HepG2 (cell line): ENCODE measurements around the gene TBC1D2B. TPM values are rescaled to one million over a fixed set of nuclear protein-coding genes. Genes with fewer than 3 reads are reported as not detected.

Experiments used
- ATAC-seq: fragments of 200-7000 bp; cut with Tn5 transposase; 3 replicates; pipeline ENCODE4 v1.9.1; 2020; ENCODE audit warnings: mild to moderate bottlenecking, moderate library complexity
- BruUV-seq: library from RNA; stranded (reverse); fragments of 400-500 nt; replicated peaks from 2 replicates; lab custom pipeline; 2021; lab: Mats Ljungman, UMichigan
- CTCF ChIA-PET: fragments of 300-600 bp; formaldehyde crosslinking; extraction: SDS; loops from one replicate; lab custom pipeline; 2021; ENCODE audit warnings: low total read pairs, inconsistent platforms, low intra/inter-chr PET ratio; lab: Yijun Ruan, JAX
- POLR2A ChIA-PET: fragments of 350-600 bp; sonication (Branson Sonifier 250); formaldehyde crosslinking; loops from one replicate; lab custom pipeline; 2020; ENCODE audit warnings: antibody characterized with exemption, inconsistent platforms; lab: Yijun Ruan, JAX
- DNase-seq: peaks from one replicate; pipeline ENCODE4 v3.0.0-alpha.2; 2015; ENCODE audit warnings: low spot score
- FAIRE-seq: peaks from 3 replicates; lab custom pipeline; 2011; peaks lifted over from hg19 to GRCh38; lab: Jason Lieb, UNC
- H2AFZ ChIP-seq: one replicate; pipeline ENCODE4 v1.6.1; 2011; ENCODE audit warnings: low read length, inconsistent platforms
- H3K27ac ChIP-seq: fragments of 300-600 bp; 3 replicates; pipeline ENCODE4 v1.8.0; 2011; ENCODE audit warnings: mixed run types, mild to moderate bottlenecking, mixed read lengths, low read length, inconsistent platforms; ENCODE audit not compliant: insufficient read depth; ENCODE audit errors: extremely low read length
- H3K27me3 ChIP-seq, 2 experiments: fragments of 200-600 bp in 1 of 2; 2 replicates in 1 of 2; 3 replicates in 1 of 2; pipeline versions ENCODE4 v1.6.0 to v1.8.0; 2011; ENCODE audit warnings: low read length in 2 of 2, mild to moderate bottlenecking in 2 of 2, moderate library complexity in 2 of 2, inconsistent platforms in 1 of 2; ENCODE audit not compliant: insufficient read depth in 2 of 2, control insufficient read depth in 1 of 2
- H3K36me3 ChIP-seq, 2 experiments: fragments of 200-600 bp in 1 of 2; replicated peaks in 1 of 2; 2 replicates in 1 of 2; 3 replicates in 1 of 2; pipeline versions ENCODE4 v1.5.1 to v1.8.0; 2011; ENCODE audit warnings: low read length in 2 of 2, inconsistent platforms in 1 of 2; ENCODE audit not compliant: insufficient read depth in 2 of 2, control insufficient read depth in 1 of 2
- H3K4me1 ChIP-seq: 2 replicates; pipeline ENCODE4 v1.5.1; 2012; ENCODE audit warnings: low read length, inconsistent platforms; ENCODE audit not compliant: insufficient read depth
- H3K4me2 ChIP-seq: 2 replicates; pipeline ENCODE4 v1.6.0; 2011; ENCODE audit warnings: low read depth, low read length, inconsistent platforms
- H3K4me3 ChIP-seq, 3 experiments: fragments of 200-600 bp in 1 of 3; sonication (generic), shearing (Covaris generic) in 1 of 3; replicated peaks in 1 of 3; 2 replicates each; pipeline ENCODE4 v1.5.1; 2011 to 2016; ENCODE audit warnings: low read length in 3 of 3, inconsistent platforms in 2 of 3, low read depth in 2 of 3, mild to moderate bottlenecking in 2 of 3, control low read depth in 1 of 3, mixed read lengths in 1 of 3; ENCODE audit not compliant: insufficient read depth in 1 of 3
- H3K79me2 ChIP-seq: one replicate; pipeline ENCODE4 v1.6.1; 2011; ENCODE audit warnings: low read length, inconsistent platforms; ENCODE audit not compliant: insufficient read depth
- H3K9ac ChIP-seq: 2 replicates; pipeline ENCODE4 v1.6.0; 2011; ENCODE audit warnings: mild to moderate bottlenecking, low read depth, low read length, inconsistent platforms; ENCODE audit not compliant: insufficient read depth
- H3K9me3 ChIP-seq: 2 replicates; pipeline ENCODE4 v1.5.1; 2012; ENCODE audit warnings: mild to moderate bottlenecking, low read length
- H4K20me1 ChIP-seq: 2 replicates; pipeline ENCODE4 v1.6.0; 2011; ENCODE audit warnings: inconsistent platforms, mild to moderate bottlenecking, low read length, moderate library complexity; ENCODE audit not compliant: insufficient read depth
- GZF1 ChIP-seq: sonication (generic); formaldehyde crosslinking; IDR thresholded peaks from 2 replicates; pipeline ENCODE4 v1.5.1; 2020; ENCODE audit warnings: mild to moderate bottlenecking, missing genetic modification reagents
- HHEX ChIP-seq: IDR thresholded peaks from 2 replicates; pipeline ENCODE4 v1.6.1; 2016; ENCODE audit warnings: control low read depth
- NFRKB ChIP-seq: fragments of 450-650 bp; IDR thresholded peaks from 2 replicates; pipeline ENCODE4 v1.6.1; 2017
- ONECUT2 ChIP-seq: sonication (generic); formaldehyde crosslinking; IDR thresholded peaks from 2 replicates; pipeline ENCODE4 v1.4.0; 2020; ENCODE audit warnings: missing genetic modification reagents
- PHF5A ChIP-seq: IDR thresholded peaks from one replicate; pipeline ENCODE4 v1.6.1; 2018; ENCODE audit warnings: low read depth, missing genetic modification reagents; ENCODE audit not compliant: unreplicated experiment
- SIN3A ChIP-seq: IDR thresholded peaks from 2 replicates; pipeline ENCODE4 v1.6.1; 2011; ENCODE audit warnings: low read depth, mild to moderate bottlenecking, control low read depth, low read length, borderline replicate concordance
- SRY ChIP-seq: sonication (generic); formaldehyde crosslinking; IDR thresholded peaks from 2 replicates; pipeline ENCODE4 v1.8.0; 2022; ENCODE audit warnings: mild to moderate bottlenecking, missing genetic modification reagents
- TBP ChIP-seq: sonication (generic); formaldehyde crosslinking; IDR thresholded peaks from 2 replicates; pipeline ENCODE4 v1.5.0; 2020; ENCODE audit warnings: missing genetic modification reagents
- ZNF747 ChIP-seq: sonication (generic); formaldehyde crosslinking; IDR thresholded peaks from 2 replicates; pipeline ENCODE4 v1.8.1; 2023; ENCODE audit warnings: missing genetic modification reagents, mild to moderate bottlenecking, borderline replicate concordance
- WGBS: methylation state at CpG from one replicate; pipeline ENCODE4 v1.1.6; 2017; ENCODE audit warnings: low lambda C conversion rate; 5-methylcytosine and 5-hydroxymethylcytosine counted together
- in situ Hi-C: cut with HindIII; loops from 2 replicates; pipeline ENCODE4 v1.10.0; 2017; ENCODE audit warnings: low pct_unique_long_range_greater_than_20kb; ENCODE audit not compliant: extremely low pct_ligation_motif_present
- intact Hi-C: fragments of 100-400 bp; cut with micrococcal nuclease; formaldehyde crosslinking; loops from one replicate; pipeline ENCODE4 v1.10.0; 2022; ENCODE audit not compliant: unreplicated experiment
- polyA plus RNA-seq, 8 experiments: library from polyadenylated mRNA; depleted of rRNA in 3 of 8; stranded (reverse) in 7 of 8; unstranded in 1 of 8; fragments of >200 nt; fragmentation: Illumina TruSeq in 4 of 8; extraction: Trizol in 4 of 8; gene quantifications; 2 replicates each; pipeline versions ENCODE4 v1.2.1 to v1.2.3, GENCODE V29; 2011 to 2016; ENCODE audit warnings: low read depth in 4 of 8, missing spikeins in 1 of 8, mixed read lengths in 1 of 8; ENCODE audit not compliant: insufficient read depth in 1 of 8
- total RNA-seq, 5 experiments: library from RNA; depleted of rRNA; stranded (reverse); fragments of >200 nt; fragmentation: Illumina TruSeq; extraction: Trizol; gene quantifications; 2 replicates each; pipeline ENCODE4 v1.2.3, GENCODE V29; 2016; ENCODE audit warnings: low read depth in 1 of 5
- TF ChIP-seq, protein P1 (sequence below): sonication (generic); formaldehyde crosslinking; IDR thresholded peaks from 2 replicates; pipeline ENCODE4 v1.5.0; 2020; ENCODE audit warnings: mild to moderate bottlenecking, missing genetic modification reagents, borderline replicate concordance
- TF ChIP-seq, protein P2 (sequence below): sonication (generic); formaldehyde crosslinking; conservative IDR thresholded peaks from 2 replicates; pipeline ENCODE4 v1.4.0; 2020; ENCODE audit warnings: missing genetic modification reagents
- TF ChIP-seq, protein P3 (sequence below): sonication (generic); formaldehyde crosslinking; IDR thresholded peaks from 2 replicates; pipeline ENCODE4 v1.4.0; 2020; ENCODE audit warnings: mild to moderate bottlenecking, missing genetic modification reagents
- TF ChIP-seq, protein P4 (sequence below): sonication (generic); formaldehyde crosslinking; IDR thresholded peaks from 2 replicates; pipeline ENCODE4 v1.9.0; 2021; ENCODE audit warnings: missing genetic modification reagents, borderline replicate concordance

The TBC1D2B gene
- total and polyA plus RNA-seq, 2 of the 13 experiments (the other 11 are each of a cell fraction or from before 2014, with no cell fraction given) = 10.1 to 14.4 TPM

DNA sequence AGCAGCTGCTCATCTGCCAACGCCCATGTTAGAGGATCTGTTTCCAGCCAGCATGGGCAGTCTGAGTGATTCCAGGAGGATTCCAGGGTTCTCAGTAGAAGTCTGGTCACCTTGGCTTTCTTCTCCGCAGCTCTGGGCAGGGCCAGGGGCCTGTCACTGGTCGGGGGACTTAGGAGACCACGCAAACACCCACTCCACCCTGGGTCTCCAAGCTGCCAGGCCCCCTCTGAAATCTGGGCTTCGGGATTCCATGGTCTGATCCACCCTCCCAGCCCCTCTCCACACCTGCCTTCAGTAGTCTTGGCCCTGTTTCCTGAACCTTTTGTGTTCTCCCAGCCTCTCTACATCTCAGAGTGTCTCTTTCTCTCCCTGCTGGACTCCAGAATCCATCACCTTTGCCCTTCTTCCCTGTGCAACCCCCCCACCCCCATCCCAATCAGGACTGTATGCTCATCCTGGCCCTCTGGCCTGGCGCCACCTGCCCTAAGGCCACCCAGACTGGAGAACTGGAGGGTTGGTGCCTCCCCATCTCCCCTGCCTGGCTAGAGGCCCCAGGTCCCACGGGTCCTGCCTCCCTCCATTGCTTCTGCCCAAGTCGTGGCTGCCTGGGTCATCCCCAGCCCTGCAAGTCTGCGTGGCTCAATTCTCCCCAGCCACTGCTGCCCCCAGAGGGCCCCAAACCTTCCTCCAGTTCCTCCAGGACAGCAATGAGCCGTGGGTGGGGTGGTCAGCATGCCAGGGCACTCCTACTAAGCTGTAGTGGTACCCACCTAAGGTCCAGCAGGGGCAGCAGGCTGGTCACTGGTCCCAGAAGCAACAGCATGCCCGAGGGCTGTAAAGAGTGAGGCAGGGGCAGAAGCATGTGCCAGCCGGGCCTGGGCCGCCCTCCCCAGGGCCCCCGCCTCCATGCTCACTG is 102.8 kb downstream of the TBC1D2B start:
- in situ Hi-C loops (loop anchor here (25.0 kb wide), 1 partner anchor 263 kb away; the partner anchor contains the start of gene ACSBG1), intact Hi-C loops (no loop called here)
- Histone ChIP-seq H2AFZ (no peak overlapping the region), H3K36me3 (no peaks in the 10 kb centered on the region), H3K4me2 (no peak overlapping the region), H3K79me2 (no peaks in the 10 kb centered on the region), H4K20me1 (no peaks in the 10 kb centered on the region), H3K4me1 (no peaks in the 10 kb centered on the region), H3K4me3 (no peak overlapping the region), H3K27me3 (peaks cover 0 to 16% of the 10 kb centered on the region in 2 experiments; a peak in 3 of 5 replicates), H3K9me3 (no peaks in the 10 kb centered on the region), H3K27ac (no peak overlapping the region), H3K9ac (no peak overlapping the region)
- no peak for ATAC-seq
- TF ChIP-seq, protein P1, sequence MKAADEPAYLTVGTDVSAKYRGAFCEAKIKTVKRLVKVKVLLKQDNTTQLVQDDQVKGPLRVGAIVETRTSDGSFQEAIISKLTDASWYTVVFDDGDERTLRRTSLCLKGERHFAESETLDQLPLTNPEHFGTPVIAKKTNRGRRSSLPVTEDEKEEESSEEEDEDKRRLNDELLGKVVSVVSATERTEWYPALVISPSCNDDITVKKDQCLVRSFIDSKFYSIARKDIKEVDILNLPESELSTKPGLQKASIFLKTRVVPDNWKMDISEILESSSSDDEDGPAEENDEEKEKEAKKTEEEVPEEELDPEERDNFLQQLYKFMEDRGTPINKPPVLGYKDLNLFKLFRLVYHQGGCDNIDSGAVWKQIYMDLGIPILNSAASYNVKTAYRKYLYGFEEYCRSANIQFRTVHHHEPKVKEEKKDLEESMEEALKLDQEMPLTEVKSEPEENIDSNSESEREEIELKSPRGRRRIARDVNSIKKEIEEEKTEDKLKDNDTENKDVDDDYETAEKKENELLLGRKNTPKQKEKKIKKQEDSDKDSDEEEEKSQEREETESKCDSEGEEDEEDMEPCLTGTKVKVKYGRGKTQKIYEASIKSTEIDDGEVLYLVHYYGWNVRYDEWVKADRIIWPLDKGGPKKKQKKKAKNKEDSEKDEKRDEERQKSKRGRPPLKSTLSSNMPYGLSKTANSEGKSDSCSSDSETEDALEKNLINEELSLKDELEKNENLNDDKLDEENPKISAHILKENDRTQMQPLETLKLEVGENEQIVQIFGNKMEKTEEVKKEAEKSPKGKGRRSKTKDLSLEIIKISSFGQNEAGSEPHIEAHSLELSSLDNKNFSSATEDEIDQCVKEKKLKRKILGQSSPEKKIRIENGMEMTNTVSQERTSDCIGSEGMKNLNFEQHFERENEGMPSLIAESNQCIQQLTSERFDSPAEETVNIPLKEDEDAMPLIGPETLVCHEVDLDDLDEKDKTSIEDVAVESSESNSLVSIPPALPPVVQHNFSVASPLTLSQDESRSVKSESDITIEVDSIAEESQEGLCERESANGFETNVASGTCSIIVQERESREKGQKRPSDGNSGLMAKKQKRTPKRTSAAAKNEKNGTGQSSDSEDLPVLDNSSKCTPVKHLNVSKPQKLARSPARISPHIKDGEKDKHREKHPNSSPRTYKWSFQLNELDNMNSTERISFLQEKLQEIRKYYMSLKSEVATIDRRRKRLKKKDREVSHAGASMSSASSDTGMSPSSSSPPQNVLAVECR (CRISPR knock-in tag) = no peak
- TF ChIP-seq SIN3A (no peak), ZNF747 (no peak), GZF1 (CRISPR knock-in tag) (no peak), HHEX (CRISPR knock-in tag) (no peak), SRY (CRISPR knock-in tag) (no peak), ONECUT2 (CRISPR knock-in tag) (no peak), NFRKB (no peak), PHF5A (CRISPR knock-in tag) (no peak), TBP (CRISPR knock-in tag) (no peak)
- TF ChIP-seq, protein P2, sequence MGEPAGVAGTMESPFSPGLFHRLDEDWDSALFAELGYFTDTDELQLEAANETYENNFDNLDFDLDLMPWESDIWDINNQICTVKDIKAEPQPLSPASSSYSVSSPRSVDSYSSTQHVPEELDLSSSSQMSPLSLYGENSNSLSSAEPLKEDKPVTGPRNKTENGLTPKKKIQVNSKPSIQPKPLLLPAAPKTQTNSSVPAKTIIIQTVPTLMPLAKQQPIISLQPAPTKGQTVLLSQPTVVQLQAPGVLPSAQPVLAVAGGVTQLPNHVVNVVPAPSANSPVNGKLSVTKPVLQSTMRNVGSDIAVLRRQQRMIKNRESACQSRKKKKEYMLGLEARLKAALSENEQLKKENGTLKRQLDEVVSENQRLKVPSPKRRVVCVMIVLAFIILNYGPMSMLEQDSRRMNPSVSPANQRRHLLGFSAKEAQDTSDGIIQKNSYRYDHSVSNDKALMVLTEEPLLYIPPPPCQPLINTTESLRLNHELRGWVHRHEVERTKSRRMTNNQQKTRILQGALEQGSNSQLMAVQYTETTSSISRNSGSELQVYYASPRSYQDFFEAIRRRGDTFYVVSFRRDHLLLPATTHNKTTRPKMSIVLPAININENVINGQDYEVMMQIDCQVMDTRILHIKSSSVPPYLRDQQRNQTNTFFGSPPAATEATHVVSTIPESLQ = no peak
- TF ChIP-seq, protein P3, sequence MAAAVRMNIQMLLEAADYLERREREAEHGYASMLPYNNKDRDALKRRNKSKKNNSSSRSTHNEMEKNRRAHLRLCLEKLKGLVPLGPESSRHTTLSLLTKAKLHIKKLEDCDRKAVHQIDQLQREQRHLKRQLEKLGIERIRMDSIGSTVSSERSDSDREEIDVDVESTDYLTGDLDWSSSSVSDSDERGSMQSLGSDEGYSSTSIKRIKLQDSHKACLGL (CRISPR knock-in tag) = no peak
- TF ChIP-seq, protein P4, sequence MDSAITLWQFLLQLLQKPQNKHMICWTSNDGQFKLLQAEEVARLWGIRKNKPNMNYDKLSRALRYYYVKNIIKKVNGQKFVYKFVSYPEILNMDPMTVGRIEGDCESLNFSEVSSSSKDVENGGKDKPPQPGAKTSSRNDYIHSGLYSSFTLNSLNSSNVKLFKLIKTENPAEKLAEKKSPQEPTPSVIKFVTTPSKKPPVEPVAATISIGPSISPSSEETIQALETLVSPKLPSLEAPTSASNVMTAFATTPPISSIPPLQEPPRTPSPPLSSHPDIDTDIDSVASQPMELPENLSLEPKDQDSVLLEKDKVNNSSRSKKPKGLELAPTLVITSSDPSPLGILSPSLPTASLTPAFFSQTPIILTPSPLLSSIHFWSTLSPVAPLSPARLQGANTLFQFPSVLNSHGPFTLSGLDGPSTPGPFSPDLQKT = no peak
- no peak for FAIRE-seq
- 18% methylated on average over 8 of the region's 14 CpGs for WGBS
- ChIA-PET POLR2A (no interaction called here), CTCF (no interaction called here)
- DNase-seq = no peak
- no TSS peak for BruUV-seq
